Thoracic aorta (tissue), 2 donors: ENCODE data around the gene NSL1. TPM values are rescaled to one million over a fixed set of nuclear protein-coding genes. Genes with fewer than 3 reads are reported as not detected.

Experiments
- ATAC-seq: fragments of 150-250 bp; one replicate; pipeline ENCODE4 v1.8.0; 2017; ENCODE audit warnings: low read depth; ENCODE audit not compliant: insufficient number of reproducible peaks, low FRiP score
- DNase-seq: peaks from one replicate; pipeline ENCODE4 v3.0.0-alpha.2; 2020; ENCODE audit warnings: low spot score
- H3K27ac ChIP-seq, 2 donors: fragments of 200-600 bp; sonication (generic); 1 replicate in 1 of 2; 2 replicates in 1 of 2; pipeline ENCODE4 v1.5.1; 2016; ENCODE audit warnings: mild to moderate bottlenecking in 2 of 2, moderate library complexity in 2 of 2
- H3K27me3 ChIP-seq: fragments of 200-600 bp; sonication (generic); replicated peaks from 2 replicates; pipeline ENCODE4 v1.6.0; 2016; ENCODE audit warnings: mild to moderate bottlenecking; ENCODE audit not compliant: insufficient read depth
- H3K36me3 ChIP-seq: fragments of 200-600 bp; sonication (generic); one replicate; pipeline ENCODE4 v1.5.1; 2016
- H3K4me1 ChIP-seq, 2 donors: fragments of 200-600 bp; sonication (generic); 1 replicate in 1 of 2; 2 replicates in 1 of 2; pipeline versions ENCODE4 v1.5.1 to v1.6.0; 2016; ENCODE audit warnings: low read depth in 2 of 2, mild to moderate bottlenecking in 1 of 2; ENCODE audit not compliant: control insufficient read depth in 1 of 2
- H3K4me3 ChIP-seq: fragments of 200-600 bp; sonication (generic); 2 replicates; pipeline ENCODE4 v1.5.1; 2016; ENCODE audit warnings: mild to moderate bottlenecking
- H3K9me3 ChIP-seq: fragments of 200-600 bp; sonication (generic); 2 replicates; pipeline ENCODE4 v1.5.1; 2016
- CTCF ChIP-seq: fragments of 200-600 bp; sonication (generic); IDR thresholded peaks from one replicate; pipeline ENCODE4 v1.5.1; 2019; ENCODE audit warnings: antibody characterized with exemption
- total RNA-seq, 2 donors: library from RNA; depleted of rRNA; stranded (reverse); fragments of >200 nt; gene quantifications; one replicate each; pipeline versions ENCODE4 v1.1.0 to v1.2.3, GENCODE V29; 2016

NSL1 gene
- total RNA-seq, 2 donors from 2014 or later, result 43.2 to 44.3 TPM

DNA sequence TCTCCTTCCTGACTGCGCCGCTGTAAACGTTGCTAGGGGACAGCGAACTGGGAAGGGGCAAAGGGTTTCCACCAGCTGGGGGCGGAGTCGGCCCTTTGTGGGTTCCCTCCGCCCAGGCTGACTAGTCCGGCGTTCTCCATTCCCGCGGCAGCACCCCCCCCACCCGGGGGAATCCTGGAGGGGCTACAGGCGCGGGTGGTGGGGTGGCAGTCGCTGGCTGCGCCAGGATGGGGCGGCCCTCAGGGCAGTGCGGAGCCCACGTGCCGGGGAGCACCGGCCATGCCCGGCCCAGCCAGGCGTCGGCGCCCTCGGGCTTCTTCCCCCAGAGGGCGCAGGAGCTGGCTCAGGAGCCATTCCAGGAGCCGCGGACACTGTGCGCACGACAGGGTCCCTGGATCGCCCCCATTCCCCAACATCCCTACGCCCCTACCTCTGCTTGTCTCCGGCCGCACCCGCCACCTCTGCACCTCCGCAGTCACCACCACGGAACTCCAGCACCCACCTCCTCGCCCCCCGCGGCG, 92.4 kb downstream of the NSL1 start:
- DNase-seq, result peak; percentile 4
- Histone ChIP-seq H3K4me1 (peaks cover 6 to 17% of the 10 kb centered on the region in 2 donors), H3K4me3 (peak overlapping the region; percentile 78), H3K9me3 (no peaks in the 10 kb centered on the region), H3K36me3 (no peaks in the 10 kb centered on the region), H3K27me3 (no peaks in the 10 kb centered on the region), H3K27ac (no peak overlapping the region)
- peak; percentile 50 for TF ChIP-seq CTCF
- no peak for ATAC-seq

GRCh38 chr1:212698467-212699103, 93.0 kb downstream of the NSL1 start:
- no peak for TF ChIP-seq CTCF
- no peaks in the 10 kb centered on the region for H3K9me3 ChIP-seq
- DNase-seq (no peak), ATAC-seq (no peak)
- no peak overlapping the region for H3K27ac ChIP-seq
- no peaks in the 10 kb centered on the region for H3K27me3 ChIP-seq
- no peaks in the 10 kb centered on the region for H3K36me3 ChIP-seq
- H3K4me3 ChIP-seq, result peak overlapping the region; percentile 78
- H3K4me1 ChIP-seq, result peaks cover 6 to 17% of the 10 kb centered on the region in 2 donors

GRCh38 chr1:212696721-212697331, 94.8 kb downstream of the NSL1 start:
- no peak overlapping the region for H3K27ac ChIP-seq
- H3K4me3 ChIP-seq, result no peak overlapping the region
- no peaks in the 10 kb centered on the region for H3K36me3 ChIP-seq
- H3K9me3 ChIP-seq, result no peaks in the 10 kb centered on the region
- TF ChIP-seq CTCF, result no peak
- DNase-seq (no peak), ATAC-seq (no peak)
- no peaks in the 10 kb centered on the region for H3K27me3 ChIP-seq
- H3K4me1 ChIP-seq, result peaks cover 6 to 17% of the 10 kb centered on the region in 2 donors

DNA sequence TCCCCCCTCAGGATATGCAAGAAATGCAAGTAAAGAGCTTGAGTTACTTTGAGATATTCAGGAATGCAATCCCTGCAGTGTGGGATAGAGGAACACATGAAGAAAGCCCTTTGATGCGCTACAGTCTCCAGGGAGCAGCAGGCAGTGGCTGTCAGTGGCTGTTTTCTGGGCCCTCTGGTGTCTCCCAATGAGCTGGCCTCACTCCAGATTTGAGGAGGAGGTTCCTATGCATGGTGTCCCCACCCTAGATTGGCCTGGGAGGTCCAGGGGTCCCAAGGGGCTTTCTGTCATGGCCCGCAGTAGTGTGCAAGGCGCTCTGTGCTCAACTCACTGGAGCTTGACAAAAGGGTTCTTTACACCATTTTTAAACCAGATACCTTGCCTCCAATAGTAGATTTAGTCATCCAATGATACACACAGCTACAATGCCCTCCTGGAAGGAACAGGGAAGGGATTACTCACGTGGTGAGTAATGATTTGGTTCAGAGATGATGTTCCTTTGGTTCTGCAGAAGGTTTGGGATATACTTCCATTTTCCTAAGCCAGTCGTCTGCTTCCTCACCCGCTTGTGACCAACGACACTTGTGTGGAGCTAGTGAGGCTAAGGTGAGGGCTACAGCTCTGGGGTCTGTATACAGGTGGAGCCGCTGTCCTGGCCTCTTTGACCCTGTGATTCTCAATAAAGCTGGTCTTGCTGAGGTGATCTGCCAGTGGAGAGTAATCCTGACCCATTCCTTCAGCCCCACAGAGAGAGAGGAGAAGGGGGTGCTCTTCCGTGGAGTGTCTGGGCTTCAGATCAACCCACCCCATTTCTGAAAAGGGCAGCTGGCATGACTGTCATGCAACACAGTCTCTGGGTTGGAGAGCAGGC, 98.6 kb downstream of the NSL1 start:
- no peaks in the 10 kb centered on the region for H3K36me3 ChIP-seq
- no peak overlapping the region for H3K27ac ChIP-seq
- no peaks in the 10 kb centered on the region for H3K9me3 ChIP-seq
- DNase-seq (no peak), ATAC-seq (no peak)
- H3K4me3 ChIP-seq, result no peak overlapping the region
- H3K27me3 ChIP-seq, result no peaks in the 10 kb centered on the region
- no peaks in the 10 kb centered on the region for H3K4me1 ChIP-seq
- no peak for TF ChIP-seq CTCF

DNA sequence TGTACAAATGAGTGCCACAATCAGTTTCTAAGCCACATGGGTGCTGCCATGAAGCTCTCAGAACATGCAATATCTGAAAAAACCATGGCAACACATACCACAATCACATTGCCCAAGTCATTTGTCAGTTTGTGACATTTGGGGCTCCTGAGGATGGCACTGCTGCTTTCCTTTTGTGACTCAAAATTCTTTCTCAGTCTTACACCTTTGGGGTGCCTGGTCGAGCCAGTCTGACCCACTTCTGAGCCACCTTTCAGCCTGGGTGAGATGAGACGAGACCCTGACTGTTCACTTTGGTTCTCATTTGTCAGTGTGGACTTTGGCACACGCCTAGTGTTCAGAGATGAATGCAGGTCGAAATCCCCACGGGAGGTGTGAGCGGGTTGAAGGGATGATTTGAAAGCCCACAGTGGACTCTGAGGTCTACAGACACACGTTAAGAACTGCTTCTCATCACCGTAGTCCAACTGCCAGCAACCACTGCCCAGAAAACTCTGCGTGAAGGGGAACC, 100.0 kb downstream of the NSL1 start:
- H3K36me3 ChIP-seq, result no peaks in the 10 kb centered on the region
- H3K4me3 ChIP-seq, result no peak overlapping the region
- no peaks in the 10 kb centered on the region for H3K4me1 ChIP-seq
- DNase-seq, result no peak
- no peaks in the 10 kb centered on the region for H3K9me3 ChIP-seq
- H3K27me3 ChIP-seq, result no peaks in the 10 kb centered on the region
- no peak for ATAC-seq
- no peak for TF ChIP-seq CTCF
- H3K27ac ChIP-seq, result no peak overlapping the region
